T1000 (cell line): ENCODE data around the gene SLC26A4.
"Not testable (repeated sequence)": the region's sequence is repeated elsewhere in the genome, so short reads cannot be mapped to it uniquely, and the experiment has no call there.

Source experiments
- DNase-seq: peaks from one replicate; lab custom pipeline; 2025; ENCODE audit warnings: mixed read lengths; lab: John Stamatoyannopoulos, UW

SLC26A4 gene

DNA sequence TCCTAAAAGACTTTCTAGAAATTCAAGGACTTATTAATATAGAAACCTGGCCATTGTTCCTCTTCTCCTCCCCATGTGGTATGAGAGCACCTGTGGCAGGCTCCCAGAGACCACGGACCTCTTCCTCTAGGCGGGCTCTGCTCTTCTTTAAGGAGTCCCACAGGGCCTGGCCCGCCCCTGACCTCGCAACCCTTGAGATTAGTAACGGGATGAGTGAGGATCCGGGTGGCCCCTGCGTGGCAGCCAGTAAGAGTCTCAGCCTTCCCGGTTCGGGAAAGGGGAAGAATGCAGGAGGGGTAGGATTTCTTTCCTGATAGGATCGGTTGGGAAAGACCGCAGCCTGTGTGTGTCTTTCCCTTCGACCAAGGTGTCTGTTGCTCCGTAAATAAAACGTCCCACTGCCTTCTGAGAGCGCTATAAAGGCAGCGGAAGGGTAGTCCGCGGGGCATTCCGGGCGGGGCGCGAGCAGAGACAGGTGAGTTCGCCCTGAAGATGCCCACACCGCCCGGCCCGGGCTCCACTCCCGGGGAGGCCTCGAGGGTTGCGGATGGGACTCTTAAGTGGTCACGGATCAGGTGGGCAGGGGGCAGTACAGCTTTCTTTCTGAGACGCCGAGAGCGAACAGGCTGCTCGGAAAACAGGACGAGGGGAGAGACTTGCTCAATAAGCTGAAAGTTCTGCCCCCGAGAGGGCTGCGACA is at the start of gene SLC26A4:
Gene SLC26A4 (plus strand): TSS at position 448 of the 700 bp plus-strand sequence. CDS start 814 bp downstream, outside the sequence.
- no peak for DNase-seq

DNA sequence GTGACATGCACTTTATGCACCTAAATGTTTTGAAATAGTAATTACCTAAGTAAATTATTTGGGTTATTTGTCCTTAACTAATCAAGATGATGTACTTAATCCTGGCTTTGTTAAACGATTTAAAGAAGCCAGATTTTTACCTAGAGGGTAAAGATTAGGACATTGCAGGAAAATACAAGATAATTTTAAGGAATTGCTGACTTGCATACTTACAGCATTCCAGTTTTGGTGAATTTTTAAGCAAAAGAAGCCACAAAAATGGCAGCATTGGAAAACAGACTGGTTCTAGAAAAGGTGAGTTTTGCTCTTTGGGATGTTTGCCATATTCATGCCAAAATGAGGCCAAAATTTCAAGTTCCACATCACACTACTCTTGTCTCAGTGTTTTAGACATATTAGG is 47.2 kb upstream of the SLC26A4 start:
- no peak for DNase-seq

GRCh38 chr7:107613948-107614347 is 46.7 kb upstream of the SLC26A4 start:
- DNase-seq = no peak

- DNase-seq = no peak
Observed at GRCh38 chr7:107614425-107614824, 46.2 kb upstream of the SLC26A4 start.

DNA sequence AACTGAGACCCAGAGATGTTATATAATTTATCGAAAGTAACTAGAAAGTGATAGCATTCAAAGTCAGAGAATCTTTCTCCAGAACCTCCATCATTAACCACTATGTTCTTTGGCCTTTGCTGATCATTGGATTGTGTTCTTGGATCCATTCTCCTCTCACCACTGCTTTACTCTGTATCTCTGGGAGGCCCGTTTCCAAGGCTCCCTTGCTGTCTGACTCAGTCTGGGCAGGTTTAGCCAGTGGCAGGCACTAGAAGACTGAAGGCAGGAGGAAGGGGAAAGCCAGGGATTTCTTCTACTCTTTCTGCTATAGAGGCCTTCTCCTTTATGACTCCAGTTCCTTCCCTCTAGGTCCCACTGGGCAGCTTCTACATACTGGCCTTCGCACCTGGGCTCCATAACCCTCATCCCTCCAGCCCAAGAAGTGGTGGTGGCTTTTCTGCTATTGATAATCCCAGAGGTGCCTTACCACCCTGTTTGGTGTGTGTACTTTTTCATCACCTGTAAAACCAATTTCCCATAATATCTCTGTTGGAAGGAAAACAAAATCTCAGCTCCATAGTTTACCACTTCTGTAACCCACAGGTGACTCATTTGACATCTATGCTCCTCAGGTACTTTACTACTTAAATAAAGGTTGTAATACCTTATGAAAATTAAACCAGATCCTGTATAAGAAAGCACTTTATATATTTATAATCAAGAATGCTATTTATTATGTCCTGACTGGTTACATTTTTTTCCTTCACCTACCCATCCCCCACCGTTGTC is 44.5 kb upstream of the SLC26A4 start:
- DNase-seq = no peak

- DNase-seq = no peak
Observed at GRCh38 chr7:107622429-107622828, 38.2 kb upstream of the SLC26A4 start.

GRCh38 chr7:107622894-107623293 is 37.7 kb upstream of the SLC26A4 start:
- no peak for DNase-seq

GRCh38 chr7:107627002-107627401 is 33.6 kb upstream of the SLC26A4 start:
- no peak for DNase-seq

DNA sequence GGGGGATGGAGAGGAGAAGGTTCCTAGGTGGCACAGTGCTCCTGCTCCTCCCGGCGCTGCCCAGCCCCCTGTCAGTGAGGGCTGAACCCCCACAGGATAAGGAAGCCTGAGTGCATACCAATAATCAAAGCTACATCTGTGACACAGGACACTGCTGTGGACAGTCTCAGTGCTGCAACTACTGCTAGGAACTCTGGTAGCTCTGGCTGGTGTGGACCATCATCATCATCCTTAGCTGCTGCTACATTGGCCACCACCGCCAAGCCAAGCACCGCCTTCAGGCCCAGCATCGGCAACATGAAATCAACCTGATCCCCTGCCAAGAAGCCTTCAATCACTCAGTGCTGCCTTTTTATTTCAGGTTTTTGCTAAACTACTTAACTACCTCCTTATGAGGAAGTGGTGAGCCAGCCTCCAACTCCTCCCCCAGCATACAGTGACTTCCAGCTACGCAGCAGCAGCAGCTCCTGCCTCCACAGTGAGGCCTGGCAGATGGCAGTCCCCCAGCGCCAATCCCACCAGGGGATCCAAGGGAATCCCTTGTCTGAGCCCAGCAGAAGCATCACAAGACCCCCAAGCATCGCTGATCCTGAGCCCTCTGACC is 32.1 kb upstream of the SLC26A4 start:
- DNase-seq = no peak

GRCh38 chr7:107630342-107630741 is 30.3 kb upstream of the SLC26A4 start:
- DNase-seq = no peak

GRCh38 chr7:107631588-107632491 is 28.8 kb upstream of the SLC26A4 start:
- DNase-seq = no peak

- no peak for DNase-seq
Observed at GRCh38 chr7:107632492-107632865, 28.1 kb upstream of the SLC26A4 start.

GRCh38 chr7:107638594-107638993 is 22.0 kb upstream of the SLC26A4 start:
- DNase-seq = no peak

DNA sequence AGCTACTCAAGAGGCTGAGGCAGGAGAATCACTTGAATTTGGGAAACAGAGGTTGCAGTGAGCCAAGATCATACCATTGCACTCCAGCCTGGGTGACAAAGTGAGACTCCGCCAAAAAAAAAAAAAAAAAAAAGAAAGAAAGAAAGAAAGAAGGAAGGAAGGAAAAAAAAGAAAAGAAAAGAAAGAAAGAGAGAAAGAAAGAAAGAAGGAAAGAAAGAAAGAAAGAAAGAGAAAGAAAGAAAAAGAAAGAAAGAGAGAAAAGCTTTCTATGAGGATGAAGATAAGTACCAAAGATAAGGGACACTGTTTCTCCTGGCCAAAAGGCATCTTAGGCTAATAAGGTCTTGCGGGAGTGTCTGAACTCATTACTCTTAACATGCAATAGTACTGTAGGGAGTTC is 21.6 kb upstream of the SLC26A4 start:
- DNase-seq = not testable (repeated sequence)

- no peak for DNase-seq
Observed at GRCh38 chr7:107641676-107642075, 19.0 kb upstream of the SLC26A4 start.

GRCh38 chr7:107642501-107642900 is 18.1 kb upstream of the SLC26A4 start:
- DNase-seq = no peak

DNA sequence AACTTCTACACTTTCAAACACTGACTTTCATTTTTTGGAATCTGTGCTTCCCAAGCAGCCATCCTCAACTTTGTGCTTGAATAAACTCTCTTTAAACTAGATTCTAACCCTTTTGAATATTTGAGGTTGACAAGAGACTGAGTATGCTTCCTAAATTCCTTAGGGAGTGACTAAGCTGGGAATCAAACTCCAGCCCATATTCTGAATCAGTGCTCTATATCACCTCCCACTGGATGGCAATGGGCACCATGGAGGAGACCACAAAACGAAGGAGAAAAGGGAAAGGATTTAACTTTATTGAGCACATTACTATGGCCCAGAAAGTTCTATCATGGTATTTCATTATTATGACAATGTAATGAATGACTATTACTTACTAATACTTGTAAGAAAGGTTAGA is 17.2 kb upstream of the SLC26A4 start:
- no peak for DNase-seq

GRCh38 chr7:107643938-107644308 is 16.7 kb upstream of the SLC26A4 start:
- no peak for DNase-seq

DNA sequence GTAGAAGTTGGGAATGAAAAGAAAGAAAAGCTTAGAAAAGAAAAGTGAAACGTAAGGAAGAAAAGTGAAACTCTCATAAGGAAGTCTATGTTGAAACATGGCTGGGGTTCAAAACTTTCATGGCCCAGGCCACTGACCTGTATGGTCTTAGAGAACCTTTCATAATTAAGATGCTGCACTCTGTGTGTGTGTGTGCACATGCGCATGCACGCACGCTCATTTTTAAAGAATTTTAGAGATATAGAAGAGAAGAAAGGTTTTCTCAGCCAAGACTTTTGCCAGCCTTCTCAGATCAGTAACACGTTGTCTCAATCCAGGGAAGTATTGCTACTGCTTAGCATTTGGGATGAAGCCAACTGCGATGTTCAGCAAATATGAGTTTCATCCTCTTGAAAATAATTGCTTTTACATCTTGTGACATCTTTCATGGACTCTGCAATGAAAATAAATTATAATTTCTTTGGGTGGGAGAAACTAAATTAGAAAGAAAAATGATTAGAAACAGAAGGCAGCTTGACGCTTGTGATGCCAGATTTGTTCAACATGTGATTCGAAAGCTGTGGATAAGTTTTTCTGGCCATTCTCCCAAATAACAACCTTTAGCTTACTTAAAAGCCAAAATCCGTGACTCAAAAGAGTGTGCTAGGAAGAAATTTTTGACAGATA is 16.2 kb upstream of the SLC26A4 start:
- no peak for DNase-seq

DNA sequence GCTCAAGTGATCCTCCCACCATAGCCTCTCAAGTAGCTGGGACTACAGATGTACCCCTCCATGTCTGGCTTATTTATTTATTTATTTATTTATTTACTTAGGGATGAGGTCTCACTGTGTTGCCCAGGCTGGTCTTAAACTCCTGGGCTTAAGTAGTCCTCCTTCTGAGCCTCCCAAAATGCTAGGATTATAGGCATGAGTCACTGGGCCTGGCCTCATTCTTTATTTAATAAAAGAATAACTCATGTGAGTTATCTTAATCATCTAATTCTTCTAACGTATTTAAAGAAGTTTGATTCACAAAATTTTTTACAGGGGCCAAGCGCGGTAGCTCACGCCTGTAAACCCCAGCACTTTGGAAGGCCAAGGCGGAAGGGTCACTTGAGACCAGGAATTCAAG is 8.0 kb upstream of the SLC26A4 start:
- no peak for DNase-seq

DNA sequence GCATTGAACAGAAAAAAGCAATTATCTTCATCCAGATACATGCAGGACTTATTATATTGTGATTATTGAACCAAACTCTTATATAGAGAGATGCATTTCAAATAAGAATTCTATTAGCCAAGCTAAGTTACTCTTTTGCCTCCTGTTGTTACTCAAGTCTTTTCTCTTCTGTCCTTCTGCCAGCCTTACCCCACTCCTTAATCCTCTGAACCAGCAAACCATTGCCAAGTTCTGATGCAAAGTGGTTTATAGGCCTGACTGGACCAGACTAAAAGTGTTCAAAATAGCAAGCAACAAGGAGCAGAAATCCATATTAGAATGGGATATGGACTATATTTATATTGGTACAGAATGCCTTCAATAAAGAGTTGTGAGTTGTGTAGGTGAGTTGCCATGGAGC is 2.2 kb upstream of the SLC26A4 start:
- DNase-seq = no peak

DNA sequence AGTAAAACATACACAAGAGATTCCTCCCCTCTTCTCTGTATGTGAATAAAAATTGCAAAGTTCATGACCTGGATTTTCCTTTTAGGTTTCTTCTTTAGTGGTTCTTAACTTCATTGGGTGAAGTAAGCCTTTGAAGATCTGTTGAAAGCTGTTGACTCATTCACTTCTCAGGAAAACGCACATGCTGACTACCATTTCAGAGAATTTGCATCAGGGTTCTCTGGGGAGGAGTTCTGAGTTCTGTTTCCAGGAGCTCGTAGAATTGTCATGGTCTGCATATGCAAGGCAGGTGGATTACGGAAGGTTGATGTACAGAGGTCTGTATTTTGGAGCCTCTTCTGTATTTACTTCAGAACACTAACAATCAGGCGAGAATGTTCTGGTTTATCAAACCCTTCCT is 962 bp upstream of the SLC26A4 start:
- no peak for DNase-seq
